ENCODE measurements around the gene CNNM4. TPM values are rescaled to one million over a fixed set of nuclear protein-coding genes. Genes with fewer than 3 reads are reported as not detected.

The CNNM4 gene
- polyA plus RNA-seq, 1 of the 3 experiments (the other 2 are of a cell fraction) = 5.5 TPM

- peak; percentile 58 for DNase-seq
- Histone ChIP-seq H3K4me3 (ENCODE audit: low read depth in 2 of 2, low read length in 1 of 2) (no peak overlapping the region), H3F3A (replicated peaks; ENCODE audit: insufficient read depth) (no peaks in the 10 kb centered on the region), H3K27ac (ENCODE audit: low read depth in 2 of 2, low read length in 1 of 2) (no peak overlapping the region; a peak in 1 of 4 replicates), H3K9me2 (no peaks in the 10 kb centered on the region), H3K79me2 (ENCODE audit: insufficient read depth) (no peaks in the 10 kb centered on the region), H2AFZ (ENCODE audit: low read depth) (no peak overlapping the region), H4K20me1 (ENCODE audit: insufficient read depth) (no peaks in the 10 kb centered on the region), H3K9ac (no peak overlapping the region), H3K36me3 (replicated peaks in 1 of 2; ENCODE audit: control insufficient read depth in 1 of 2, insufficient read depth in 2 of 2, low read length in 1 of 2) (peaks cover 0 to 2% of the 10 kb centered on the region in 2 experiments), H3K27me3 (ENCODE audit: insufficient read depth) (no peaks in the 10 kb centered on the region), H3K4me1 (ENCODE audit: control insufficient read depth in 1 of 2, insufficient read depth in 2 of 2, low read depth in 1 of 2, low read length in 1 of 2) (peaks cover 0 to 11% of the 10 kb centered on the region in 2 experiments; a peak in 1 of 4 replicates), H3K4me2 (no peak overlapping the region), H3K9me3 (no peaks in the 10 kb centered on the region)
- ChIA-PET CTCF (interaction anchor here (0.8 to 2.1 kb wide), 2 partner anchors 9 to 40 kb away, joined by 3 to 9 read pairs; no protein-coding TSS in a partner anchor), POLR2A (interaction anchor here (0.6 kb wide), 1 partner anchor 96 kb away, joined by 3 read pairs; no protein-coding TSS in a partner anchor)
- 87% methylated on average over 4 of the region's 13 CpGs for WGBS (ENCODE audit: low lambda C conversion rate)
- TF ChIP-seq FOXM1 (IDR thresholded peaks at IDR 0.05; ENCODE audit: low read depth) (no peak), MEF2A (IDR thresholded peaks at IDR 0.05; ENCODE audit: borderline replicate concordance, low read depth) (no peak), ELF1 (IDR thresholded peaks at IDR 0.05) (no peak), RXRA (IDR thresholded peaks at IDR 0.05; ENCODE audit: borderline replicate concordance, low read depth) (no peak), FOSL2 (IDR thresholded peaks at IDR 0.05; ENCODE audit: borderline replicate concordance, low read depth) (no peak), RAD21 (IDR thresholded peaks at IDR 0.05; ENCODE audit: low read length) (no peak), ZBTB33 (IDR thresholded peaks at IDR 0.05; ENCODE audit: borderline replicate concordance, low read depth) (no peak), TCF12 (IDR thresholded peaks at IDR 0.05) (no peak), EP300 (IDR thresholded peaks at IDR 0.05; ENCODE audit: borderline replicate concordance in 1 of 2, low read depth in 1 of 2, low read length in 1 of 2) (no peak), SIN3A (IDR thresholded peaks at IDR 0.05; ENCODE audit: borderline replicate concordance, low read depth, low read length) (no peak), TEAD4 (IDR thresholded peaks at IDR 0.05; ENCODE audit: borderline replicate concordance, insufficient read depth) (no peak), SMC3 (IDR thresholded peaks at IDR 0.05; ENCODE audit: low read depth, low read length) (no peak)
- TF ChIP-seq, protein P1, sequence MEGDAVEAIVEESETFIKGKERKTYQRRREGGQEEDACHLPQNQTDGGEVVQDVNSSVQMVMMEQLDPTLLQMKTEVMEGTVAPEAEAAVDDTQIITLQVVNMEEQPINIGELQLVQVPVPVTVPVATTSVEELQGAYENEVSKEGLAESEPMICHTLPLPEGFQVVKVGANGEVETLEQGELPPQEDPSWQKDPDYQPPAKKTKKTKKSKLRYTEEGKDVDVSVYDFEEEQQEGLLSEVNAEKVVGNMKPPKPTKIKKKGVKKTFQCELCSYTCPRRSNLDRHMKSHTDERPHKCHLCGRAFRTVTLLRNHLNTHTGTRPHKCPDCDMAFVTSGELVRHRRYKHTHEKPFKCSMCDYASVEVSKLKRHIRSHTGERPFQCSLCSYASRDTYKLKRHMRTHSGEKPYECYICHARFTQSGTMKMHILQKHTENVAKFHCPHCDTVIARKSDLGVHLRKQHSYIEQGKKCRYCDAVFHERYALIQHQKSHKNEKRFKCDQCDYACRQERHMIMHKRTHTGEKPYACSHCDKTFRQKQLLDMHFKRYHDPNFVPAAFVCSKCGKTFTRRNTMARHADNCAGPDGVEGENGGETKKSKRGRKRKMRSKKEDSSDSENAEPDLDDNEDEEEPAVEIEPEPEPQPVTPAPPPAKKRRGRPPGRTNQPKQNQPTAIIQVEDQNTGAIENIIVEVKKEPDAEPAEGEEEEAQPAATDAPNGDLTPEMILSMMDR (IDR thresholded peaks at IDR 0.05) = no peak
Measured at GRCh38 chr2:96809216-96809882, 48.6 kb downstream of the CNNM4 start.
